Putamen (tissue), 1 donor: ENCODE results near the gene PCDHA1.
"Not testable (repeated sequence)": the region's sequence is repeated elsewhere in the genome, so short reads cannot be mapped to it uniquely, and the experiment has no call there.

Experiments used
- DNase-seq: peaks from one replicate; pipeline ENCODE4 v3.0.0-alpha.2; 2016; ENCODE audit warnings: low spot score

The PCDHA1 gene

DNA sequence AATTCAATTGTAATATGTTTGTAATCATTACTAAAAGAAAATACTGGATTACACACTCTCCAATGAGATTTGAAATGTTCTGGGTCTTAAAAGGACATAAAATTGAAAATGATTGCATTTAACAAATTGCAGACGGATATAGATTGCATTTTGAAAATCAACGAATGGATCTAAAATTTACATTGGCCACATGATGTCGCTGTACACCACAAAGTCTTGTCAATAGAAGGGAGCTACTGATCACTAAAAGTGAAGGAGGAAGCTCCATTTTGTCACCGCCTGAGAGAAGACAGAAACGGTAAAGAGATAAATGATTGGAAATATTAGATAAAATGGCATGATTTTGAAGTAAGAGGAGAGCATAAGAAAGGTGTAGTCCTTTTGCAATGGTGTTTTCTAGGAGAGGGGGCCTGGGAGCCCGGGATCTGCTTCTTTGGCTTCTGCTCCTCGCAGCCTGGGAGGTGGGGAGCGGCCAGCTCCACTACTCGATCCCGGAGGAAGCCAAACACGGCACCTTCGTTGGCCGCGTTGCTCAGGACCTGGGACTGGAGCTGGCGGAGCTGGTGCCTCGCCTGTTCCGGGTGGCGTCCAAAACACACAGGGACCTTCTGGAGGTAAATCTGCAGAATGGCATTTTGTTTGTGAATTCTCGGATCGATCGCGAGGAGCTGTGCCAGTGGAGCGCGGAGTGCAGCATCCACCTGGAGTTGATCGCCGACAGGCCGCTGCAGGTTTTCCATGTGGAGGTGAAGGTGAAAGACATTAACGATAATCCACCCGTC, at the start of gene PCDHA1:
Gene PCDHA1, plus strand, starts transcription at position 236 of the 782 bp plus-strand sequence.
- DNase-seq: no peak

DNA sequence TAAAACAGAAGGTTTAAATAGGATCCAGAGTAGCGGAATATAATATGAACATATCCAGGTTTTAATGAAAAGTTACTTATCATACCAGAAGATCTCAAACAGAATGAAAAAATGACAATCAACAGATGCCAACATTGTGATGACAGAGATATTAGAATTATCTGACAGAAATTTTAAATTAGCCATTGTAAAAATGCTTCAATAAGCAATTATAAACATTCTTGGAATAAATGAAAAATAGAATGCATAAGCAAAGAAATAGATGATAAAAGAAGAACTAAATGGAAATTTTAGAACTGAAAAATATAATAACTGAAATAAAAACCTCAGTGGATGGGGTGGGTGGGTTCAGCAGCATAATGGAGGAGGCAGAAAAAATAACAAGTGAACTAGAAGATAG, 48.5 kb upstream of the PCDHA1 start:
- DNase-seq: no peak

DNA sequence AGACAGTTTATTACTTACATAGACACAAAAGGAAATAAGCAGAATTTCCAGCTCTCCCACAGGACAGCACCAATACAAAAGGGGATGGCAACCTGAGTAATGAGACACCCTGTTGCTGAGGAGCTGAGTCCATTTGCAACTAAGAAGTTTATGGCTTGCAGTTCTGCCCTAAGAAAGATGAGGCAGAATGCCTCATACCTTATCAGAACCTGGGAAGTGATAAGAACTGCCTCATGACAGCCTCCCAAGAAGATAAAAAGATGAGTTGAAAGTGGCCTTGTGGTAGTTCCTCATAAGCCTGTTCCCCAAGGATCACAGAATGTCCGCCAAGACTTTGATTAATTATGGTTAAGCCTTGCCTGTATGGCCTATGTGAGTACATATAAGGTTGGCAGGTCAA, 44.0 kb upstream of the PCDHA1 start:
- DNase-seq: no peak

DNA sequence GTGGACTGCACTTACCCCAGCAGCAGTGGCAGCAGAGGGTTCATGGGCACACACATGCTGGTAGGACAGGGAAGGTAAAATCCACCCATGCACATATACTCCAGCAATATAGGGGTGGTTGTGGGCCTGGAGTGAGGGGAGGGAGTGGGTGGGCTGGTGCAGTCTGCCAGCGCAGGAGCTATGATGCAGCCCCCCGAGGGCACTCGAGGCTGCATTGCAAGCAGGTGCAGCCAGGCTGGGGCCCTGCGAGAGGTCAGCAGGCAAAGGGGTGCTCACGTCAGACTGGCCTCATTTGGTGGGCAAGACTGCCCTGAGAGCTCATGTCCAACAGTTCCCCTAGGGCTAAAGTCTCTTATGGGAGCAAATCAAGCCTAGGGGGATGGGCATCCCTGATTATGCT, 32.4 kb upstream of the PCDHA1 start:
- DNase-seq: no peak

DNA sequence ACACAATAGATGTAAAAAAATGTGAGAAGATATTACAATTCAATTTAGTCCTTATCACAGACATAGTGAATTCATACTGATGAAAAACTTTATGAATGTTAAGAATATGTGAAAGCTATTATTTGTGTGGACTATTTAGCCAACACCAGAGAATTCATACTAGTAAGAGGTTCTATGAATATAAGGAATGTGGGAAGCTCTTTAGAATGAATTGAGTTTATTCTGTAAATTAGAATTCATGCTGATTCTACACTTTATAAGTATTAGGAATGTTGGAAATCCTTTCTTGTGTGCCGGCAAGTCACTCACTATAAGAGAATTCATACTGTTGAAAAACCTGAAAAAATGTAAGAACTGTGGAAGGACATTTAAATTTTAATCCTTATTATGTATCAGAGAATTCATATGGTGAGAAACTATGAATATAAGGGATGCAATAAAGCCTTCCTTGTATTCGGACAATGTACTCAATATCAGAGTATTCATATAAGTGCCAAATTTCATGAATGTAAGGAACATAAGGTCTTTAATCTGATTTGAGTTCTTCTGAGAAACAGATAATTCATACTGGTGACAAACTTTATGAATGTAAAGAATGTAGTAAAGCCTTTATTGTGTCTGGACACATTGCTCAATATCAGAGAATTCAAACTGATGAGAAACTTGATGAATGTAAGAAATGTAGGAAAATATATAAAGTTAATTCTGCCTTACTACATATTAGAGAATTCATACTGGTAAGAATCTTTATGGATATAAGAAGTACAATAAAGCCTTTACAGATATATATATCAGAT, 21.6 kb upstream of the PCDHA1 start:
- no peak for DNase-seq

DNA sequence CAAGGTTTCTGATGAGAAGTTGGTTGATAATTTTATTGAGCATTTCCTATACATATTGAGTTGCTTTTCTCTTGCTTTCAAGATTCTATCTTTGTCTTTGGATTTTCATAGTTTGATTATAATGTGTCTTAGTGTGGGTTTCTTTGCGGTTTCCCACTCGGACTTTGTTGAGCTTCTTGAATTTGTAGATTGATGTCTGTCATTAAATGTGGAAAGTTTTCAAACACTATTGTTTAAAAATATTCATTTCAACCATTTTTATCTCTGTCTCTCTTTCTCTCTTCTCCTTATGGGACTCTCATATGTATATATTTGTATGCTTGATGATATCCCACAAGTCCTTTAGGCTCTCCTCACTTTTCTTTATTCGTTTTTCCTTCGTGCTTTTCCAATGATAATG, 18.5 kb upstream of the PCDHA1 start:
- no peak for DNase-seq

DNA sequence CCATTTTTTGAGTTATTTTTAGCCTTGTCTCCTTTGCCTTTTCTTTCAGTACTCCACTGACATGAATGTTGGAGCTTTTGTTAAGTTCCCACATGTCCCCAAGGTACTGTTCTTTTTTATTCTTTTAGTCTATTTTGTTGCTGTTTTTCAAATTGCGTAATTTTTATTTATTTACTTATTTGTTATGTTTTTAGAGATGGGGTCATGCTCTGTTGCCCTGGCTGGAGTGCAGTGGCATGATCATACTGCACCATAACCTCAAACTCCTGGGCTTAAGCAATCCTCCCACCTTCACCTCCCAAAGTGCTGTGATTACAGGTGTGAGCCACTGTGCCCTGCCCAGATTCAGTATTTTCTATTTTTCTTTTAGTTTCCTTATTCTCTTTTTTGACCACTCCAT, 5.4 kb upstream of the PCDHA1 start:
- no peak for DNase-seq

DNA sequence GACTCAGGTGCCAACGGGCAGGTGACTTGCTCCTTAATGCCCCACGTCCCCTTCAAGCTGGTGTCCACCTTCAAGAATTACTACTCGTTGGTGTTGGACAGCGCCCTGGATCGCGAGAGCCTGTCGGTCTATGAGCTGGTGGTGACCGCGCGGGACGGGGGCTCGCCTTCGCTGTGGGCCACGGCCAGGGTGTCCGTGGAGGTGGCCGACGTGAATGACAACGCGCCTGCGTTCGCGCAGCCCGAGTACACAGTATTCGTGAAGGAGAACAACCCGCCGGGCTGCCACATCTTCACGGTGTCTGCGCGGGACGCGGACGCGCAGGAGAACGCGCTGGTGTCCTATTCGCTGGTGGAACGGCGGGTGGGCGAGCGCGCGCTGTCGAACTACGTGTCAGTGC, 1.5 kb downstream of the PCDHA1 start:
- DNase-seq: not testable (repeated sequence)

DNA sequence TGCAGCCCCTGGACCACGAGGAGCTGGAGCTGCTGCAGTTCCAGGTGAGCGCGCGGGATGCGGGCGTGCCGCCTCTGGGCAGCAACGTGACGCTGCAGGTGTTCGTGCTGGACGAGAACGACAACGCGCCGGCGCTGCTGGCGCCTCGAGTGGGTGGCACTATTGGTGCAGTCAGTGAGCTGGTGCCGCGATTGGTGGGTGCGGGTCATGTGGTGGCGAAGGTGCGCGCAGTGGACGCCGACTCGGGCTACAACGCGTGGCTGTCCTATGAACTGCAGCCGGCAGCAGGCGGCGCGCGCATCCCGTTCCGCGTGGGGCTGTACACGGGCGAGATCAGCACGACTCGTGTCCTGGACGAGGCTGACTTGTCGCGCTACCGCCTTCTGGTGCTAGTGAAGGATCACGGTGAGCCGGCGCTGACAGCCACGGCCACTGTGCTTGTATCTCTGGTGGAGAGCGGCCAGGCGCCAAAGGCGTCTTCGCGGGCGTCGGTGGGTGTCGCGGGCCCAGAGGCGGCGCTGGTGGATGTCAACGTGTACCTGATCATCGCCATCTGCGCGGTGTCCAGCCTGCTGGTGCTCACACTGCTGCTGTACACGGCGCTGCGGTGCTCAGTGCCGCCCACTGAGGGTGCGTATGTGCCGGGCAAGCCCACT, 2.0 kb downstream of the PCDHA1 start:
- not testable (repeated sequence) for DNase-seq

DNA sequence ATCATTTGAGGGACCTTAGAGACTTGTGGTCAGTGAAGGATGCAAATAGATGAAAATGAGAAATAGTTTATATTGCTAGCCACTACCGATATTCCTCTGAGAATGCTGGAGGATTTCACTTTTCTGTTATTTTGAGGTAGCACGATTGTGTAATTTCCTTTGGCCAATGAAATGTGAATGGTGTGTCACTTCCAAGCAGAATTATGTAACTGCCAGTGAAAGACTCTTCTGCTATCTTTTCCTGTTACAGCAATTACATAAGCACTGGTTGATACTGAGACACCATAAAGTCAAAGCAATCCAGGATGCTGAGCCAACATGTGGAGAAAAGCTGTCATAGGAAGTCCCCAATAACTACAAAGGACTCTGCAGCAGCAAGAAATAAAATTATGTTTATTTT, 5.1 kb downstream of the PCDHA1 start:
- no peak for DNase-seq

DNA sequence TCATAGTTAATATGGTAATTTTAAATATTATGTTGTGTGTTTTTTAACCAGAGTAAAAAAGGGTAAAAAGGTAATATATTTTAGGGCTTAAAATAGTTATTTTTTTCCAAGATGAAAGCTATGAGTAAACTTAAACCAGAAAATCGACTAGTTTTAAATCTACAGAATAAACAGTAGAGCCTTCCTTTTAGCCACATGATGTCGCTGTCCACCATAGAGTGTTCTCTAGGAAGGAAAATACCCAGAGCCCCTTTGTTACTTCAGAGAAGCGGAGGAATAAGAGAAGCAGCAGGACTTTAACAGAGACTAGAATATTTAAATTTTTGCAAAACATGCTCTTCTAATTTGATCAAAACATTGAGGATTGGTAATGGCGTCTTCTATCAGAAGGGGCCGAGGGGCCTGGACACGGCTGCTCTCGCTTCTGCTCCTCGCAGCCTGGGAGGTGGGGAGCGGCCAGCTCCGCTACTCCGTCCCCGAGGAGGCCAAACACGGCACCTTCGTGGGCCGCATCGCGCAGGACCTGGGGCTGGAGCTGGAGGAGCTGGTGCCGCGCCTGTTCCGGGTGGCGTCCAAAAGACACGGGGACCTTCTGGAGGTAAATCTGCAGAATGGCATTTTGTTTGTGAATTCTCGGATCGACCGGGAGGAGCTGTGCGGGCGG, 8.8 kb downstream of the PCDHA1 start, which contains the start of gene PCDHA2:
Gene PCDHA2, plus strand, starts transcription at position 258 of the 664 bp plus-strand sequence.
- DNase-seq: no peak

DNA sequence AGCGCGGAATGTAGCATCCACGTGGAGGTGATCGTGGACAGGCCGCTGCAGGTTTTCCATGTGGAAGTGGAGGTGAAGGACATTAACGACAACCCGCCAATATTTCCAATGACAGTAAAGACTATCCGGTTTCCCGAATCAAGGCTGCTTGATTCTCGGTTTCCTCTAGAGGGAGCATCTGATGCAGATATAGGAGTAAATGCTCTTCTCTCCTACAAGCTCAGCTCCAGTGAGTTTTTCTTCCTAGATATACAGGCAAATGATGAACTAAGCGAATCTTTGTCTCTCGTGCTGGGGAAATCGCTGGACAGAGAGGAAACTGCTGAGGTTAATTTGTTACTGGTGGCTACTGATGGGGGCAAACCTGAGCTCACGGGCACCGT, 9.3 kb downstream of the PCDHA1 start:
- DNase-seq: no peak

DNA sequence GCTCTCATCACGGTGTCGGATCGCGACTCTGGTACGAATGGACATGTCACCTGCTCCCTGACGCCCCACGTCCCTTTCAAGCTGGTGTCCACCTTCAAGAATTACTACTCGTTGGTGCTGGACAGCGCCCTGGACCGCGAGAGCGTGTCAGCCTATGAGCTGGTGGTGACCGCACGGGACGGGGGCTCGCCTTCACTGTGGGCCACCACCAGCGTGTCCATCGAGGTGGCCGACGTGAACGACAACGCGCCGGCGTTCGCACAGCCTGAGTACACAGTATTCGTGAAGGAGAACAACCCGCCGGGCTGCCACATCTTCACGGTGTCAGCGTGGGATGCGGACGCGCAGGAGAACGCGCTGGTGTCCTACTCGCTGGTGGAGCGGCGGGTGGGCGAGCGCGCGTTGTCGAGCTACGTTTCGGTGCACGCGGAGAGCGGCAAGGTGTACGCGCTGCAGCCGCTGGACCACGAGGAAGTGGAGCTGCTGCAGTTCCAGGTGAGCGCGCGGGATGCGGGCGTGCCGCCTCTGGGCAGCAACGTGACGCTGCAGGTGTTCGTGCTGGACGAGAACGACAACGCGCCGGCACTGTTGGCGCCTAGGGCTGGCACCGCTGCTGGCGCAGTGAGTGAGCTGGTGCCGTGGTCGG, 10.3 kb downstream of the PCDHA1 start:
- not testable (repeated sequence) for DNase-seq

DNA sequence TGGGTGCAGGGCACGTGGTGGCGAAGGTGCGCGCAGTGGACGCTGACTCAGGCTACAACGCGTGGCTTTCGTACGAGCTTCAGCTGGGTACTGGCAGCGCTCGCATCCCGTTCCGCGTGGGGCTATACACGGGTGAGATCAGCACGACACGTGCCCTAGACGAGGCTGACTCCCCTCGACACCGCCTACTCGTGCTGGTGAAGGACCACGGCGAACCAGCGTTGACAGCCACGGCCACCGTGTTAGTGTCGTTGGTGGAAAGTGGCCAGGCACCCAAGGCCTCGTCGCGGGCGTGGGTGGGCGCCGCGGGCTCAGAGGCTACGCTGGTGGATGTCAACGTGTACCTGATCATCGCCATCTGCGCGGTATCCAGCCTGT, 10.8 kb downstream of the PCDHA1 start:
- no peak for DNase-seq

DNA sequence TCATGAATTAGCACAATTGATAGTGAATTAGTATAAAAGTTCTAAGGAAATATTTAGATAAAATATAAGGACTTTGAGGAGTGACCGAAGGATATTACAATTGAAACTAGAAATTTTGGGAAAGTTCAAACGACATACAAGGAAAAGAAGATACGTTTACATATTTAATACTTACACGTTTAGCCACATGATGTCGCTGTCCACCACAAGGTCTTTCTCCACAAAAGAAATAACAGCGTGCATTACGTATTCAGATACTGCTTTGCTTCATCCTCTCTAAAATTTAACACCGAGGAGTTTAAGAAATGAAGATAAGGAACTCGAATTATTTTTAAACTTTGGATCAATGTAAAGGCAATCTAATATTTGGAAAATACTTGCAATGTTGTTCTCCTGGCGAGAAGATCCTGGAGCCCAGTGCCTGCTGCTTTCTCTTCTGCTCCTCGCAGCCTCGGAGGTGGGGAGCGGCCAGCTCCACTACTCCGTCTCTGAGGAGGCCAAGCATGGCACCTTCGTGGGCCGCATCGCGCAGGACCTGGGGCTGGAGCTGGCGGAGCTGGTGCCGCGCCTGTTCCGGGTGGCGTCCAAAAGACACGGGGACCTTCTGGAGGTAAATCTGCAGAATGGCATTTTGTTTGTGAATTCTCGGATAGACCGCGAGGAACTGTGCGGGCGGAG, 15.0 kb downstream of the PCDHA1 start, which contains the start of gene PCDHA3:
Gene PCDHA3, plus strand, starts transcription at position 242 of the 678 bp plus-strand sequence.
- DNase-seq: peak; percentile 42

DNA sequence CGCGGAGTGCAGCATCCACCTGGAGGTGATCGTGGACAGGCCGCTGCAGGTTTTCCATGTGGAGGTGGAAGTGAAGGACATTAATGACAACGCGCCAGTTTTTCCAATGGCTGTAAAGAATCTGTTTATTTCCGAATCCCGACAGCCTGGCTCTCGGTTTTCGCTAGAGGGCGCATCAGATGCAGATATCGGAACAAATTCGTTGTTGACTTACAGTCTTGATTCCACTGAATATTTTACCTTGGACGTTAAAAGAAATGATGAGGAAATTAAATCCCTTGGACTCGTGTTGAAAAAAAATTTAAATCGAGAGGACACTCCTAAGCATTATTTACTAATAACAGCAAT, 15.5 kb downstream of the PCDHA1 start:
- peak; percentile 28 for DNase-seq

DNA sequence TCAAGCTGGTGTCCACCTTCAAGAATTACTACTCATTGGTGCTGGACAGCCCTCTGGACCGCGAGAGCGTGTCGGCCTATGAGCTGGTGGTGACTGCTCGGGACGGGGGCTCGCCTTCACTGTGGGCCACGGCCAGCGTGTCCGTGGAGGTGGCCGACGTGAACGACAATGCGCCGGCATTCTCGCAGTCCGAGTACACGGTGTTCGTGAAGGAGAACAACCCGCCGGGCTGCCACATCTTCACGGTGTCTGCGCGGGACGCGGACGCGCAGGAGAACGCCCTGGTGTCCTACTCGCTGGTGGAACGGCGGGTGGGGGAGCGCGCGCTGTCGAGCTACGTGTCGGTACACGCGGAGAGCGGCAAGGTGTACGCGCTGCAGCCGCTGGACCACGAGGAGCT, 16.4 kb downstream of the PCDHA1 start:
- not testable (repeated sequence) for DNase-seq

DNA sequence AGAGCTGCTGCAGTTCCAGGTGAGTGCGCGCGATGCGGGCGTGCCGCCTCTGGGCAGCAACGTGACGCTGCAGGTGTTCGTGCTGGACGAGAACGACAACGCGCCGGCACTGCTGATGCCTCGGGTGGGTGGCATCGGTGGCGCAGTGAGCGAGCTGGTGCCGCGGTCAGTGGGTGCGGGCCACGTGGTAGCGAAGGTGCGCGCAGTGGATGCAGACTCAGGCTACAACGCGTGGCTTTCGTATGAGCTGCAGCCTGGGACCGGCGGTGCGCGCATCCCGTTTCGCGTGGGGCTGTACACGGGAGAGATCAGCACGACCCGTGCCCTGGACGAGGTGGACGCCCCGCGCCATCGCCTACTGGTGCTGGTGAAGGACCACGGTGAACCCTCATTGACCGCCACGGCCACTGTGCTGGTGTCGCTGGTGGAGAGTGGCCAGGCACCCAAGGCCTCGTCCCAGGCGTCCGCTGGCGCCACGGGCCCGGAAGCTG, 16.9 kb downstream of the PCDHA1 start:
- DNase-seq: no peak

DNA sequence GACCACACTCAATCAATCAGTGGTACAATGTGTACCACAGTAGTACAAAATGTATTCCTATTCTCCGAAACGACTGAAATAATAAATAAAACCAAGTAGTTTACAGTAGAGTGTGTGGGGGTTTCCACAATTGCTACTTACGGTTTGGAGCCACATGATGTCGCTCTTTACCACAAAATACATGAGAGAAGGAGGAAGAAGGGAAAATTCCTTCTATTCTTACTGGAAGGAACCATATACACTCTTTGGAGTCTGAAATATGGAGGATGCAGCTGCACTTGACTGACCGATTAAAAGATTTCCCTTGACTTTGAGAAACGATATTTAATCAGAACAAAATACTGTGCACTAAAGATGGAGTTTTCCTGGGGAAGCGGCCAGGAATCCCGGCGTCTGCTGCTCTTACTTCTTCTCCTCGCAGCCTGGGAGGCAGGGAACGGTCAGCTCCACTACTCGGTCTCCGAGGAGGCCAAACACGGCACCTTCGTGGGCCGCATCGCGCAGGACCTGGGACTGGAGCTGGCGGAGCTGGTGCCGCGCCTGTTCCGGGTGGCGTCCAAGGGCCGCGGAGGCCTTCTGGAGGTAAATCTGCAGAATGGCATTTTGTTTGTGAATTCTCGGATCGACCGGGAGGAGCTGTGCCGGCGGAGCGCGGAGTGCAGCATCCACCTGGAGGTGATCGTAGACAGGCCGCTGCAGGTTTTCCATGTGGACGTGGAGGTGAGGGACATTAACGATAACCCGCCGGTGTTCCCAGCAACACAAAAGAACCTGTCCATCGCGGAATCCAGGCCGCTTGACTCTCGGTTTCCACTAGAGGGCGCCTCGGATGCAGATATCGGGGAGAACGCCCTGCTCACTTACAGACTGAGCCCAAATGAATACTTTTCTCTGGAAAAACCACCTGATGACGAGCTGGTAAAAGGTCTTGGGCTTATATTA, 21.2 kb downstream of the PCDHA1 start, which contains the start of gene PCDHA4:
Gene PCDHA4, plus strand, starts transcription at position 235 of the 942 bp plus-strand sequence.
- no peak for DNase-seq
